Keratinocyte (primary cell): ENCODE measurements around the gene LMBR1. TPM values are rescaled to one million over a fixed set of nuclear protein-coding genes. Genes with fewer than 3 reads are reported as not detected.

Experiments
- DNase-seq: peaks from one replicate; pipeline ENCODE4 v3.0.0-alpha.2; 2011; ENCODE audit warnings: low read depth, missing footprints, low spot score
- FAIRE-seq: peaks from 2 replicates; lab custom pipeline; 2011; peaks lifted over from hg19 to GRCh38; lab: Jason Lieb, UNC
- H2AFZ ChIP-seq: 2 replicates; pipeline ENCODE4 v1.6.0; 2012; ENCODE audit warnings: low read length, control low read depth, inconsistent platforms; ENCODE audit not compliant: control insufficient read depth
- H3K27ac ChIP-seq: 2 replicates; pipeline ENCODE4 v1.5.1; 2011; ENCODE audit warnings: low read length; ENCODE audit not compliant: control insufficient read depth, insufficient read depth
- H3K27me3 ChIP-seq: 3 replicates; pipeline ENCODE4 v1.6.0; 2011; ENCODE audit warnings: low read length; ENCODE audit not compliant: control insufficient read depth, insufficient read depth; ENCODE audit errors: extremely low read depth
- H3K36me3 ChIP-seq, 2 experiments: 2 replicates in 1 of 2; 3 replicates in 1 of 2; pipeline ENCODE4 v1.5.1; 2011; ENCODE audit warnings: low read length in 2 of 2, mild to moderate bottlenecking in 1 of 2; ENCODE audit not compliant: control insufficient read depth in 2 of 2, insufficient read depth in 2 of 2; ENCODE audit errors: extremely low read depth in 1 of 2
- H3K4me1 ChIP-seq: 3 replicates; pipeline ENCODE4 v1.5.1; 2011; ENCODE audit warnings: low read length; ENCODE audit not compliant: control insufficient read depth, insufficient read depth; ENCODE audit errors: extremely low read depth
- H3K4me2 ChIP-seq: 3 replicates; pipeline ENCODE4 v1.6.0; 2011; ENCODE audit warnings: low read depth, low read length; ENCODE audit not compliant: control insufficient read depth, insufficient read depth; ENCODE audit errors: extremely low read depth
- H3K4me3 ChIP-seq, 3 experiments: fragments of 200-600 bp in 1 of 3; sonication (generic) in 1 of 3; 2 replicates in 2 of 3; 3 replicates in 1 of 3; pipeline ENCODE4 v1.5.1; 2011 to 2016; ENCODE audit warnings: low read length in 3 of 3, mild to moderate bottlenecking in 3 of 3, control low read depth in 2 of 3, inconsistent platforms in 1 of 3, low read depth in 1 of 3, mixed read lengths in 1 of 3, mixed run types in 1 of 3, moderate library complexity in 1 of 3; ENCODE audit not compliant: control insufficient read depth in 2 of 3, insufficient read depth in 2 of 3; ENCODE audit errors: extremely low read depth in 1 of 3
- H3K79me2 ChIP-seq: 2 replicates; pipeline ENCODE4 v1.6.0; 2012; ENCODE audit warnings: low read length; ENCODE audit not compliant: control insufficient read depth, insufficient read depth
- H3K9ac ChIP-seq: 3 replicates; pipeline ENCODE4 v1.6.0; 2011; ENCODE audit warnings: low read length; ENCODE audit not compliant: control insufficient read depth, insufficient read depth; ENCODE audit errors: extremely low read depth
- H3K9me1 ChIP-seq: 3 replicates; pipeline ENCODE4 v1.6.0; 2011; ENCODE audit warnings: low read length; ENCODE audit not compliant: control insufficient read depth, insufficient read depth; ENCODE audit errors: extremely low read depth
- H3K9me3 ChIP-seq: 2 replicates; pipeline ENCODE4 v1.5.1; 2012; ENCODE audit warnings: low read depth, low read length; ENCODE audit not compliant: control insufficient read depth
- H4K20me1 ChIP-seq: 3 replicates; pipeline ENCODE4 v1.6.0; 2011; ENCODE audit warnings: low read length; ENCODE audit not compliant: control insufficient read depth, insufficient read depth; ENCODE audit errors: extremely low read depth
- EZH2 ChIP-seq: IDR thresholded peaks from one replicate; pipeline ENCODE4 v1.6.1; 2012; ENCODE audit warnings: inconsistent platforms, mild to moderate bottlenecking, low read length, moderate library complexity
- dilution Hi-C: fragments of 300-500 bp; cut with MboI; formaldehyde crosslinking; loops from one replicate; pipeline ENCODE4 v1.7.0; 2020; ENCODE audit warnings: low sequenced_read_pairs; ENCODE audit not compliant: extremely low pct_ligation_motif_present
- polyA plus RNA-seq, 5 experiments: library from polyadenylated mRNA; depleted of rRNA in 3 of 5; stranded (reverse) in 3 of 5; stranded (forward) in 1 of 5; unstranded in 1 of 5; fragments of >200 nt; gene quantifications; 1 replicate in 1 of 5; 2 replicates in 3 of 5; 3 replicates in 1 of 5; pipeline versions ENCODE4 v1.2.1 to v1.2.3, GENCODE V29; 2011 to 2012; ENCODE audit warnings: missing spikeins in 2 of 5, low read depth in 1 of 5, low replicate concordance in 1 of 5
- TF ChIP-seq, protein P1 (sequence below), 3 experiments: IDR thresholded peaks in 1 of 3; conservative IDR thresholded peaks in 1 of 3; optimal IDR thresholded peaks in 1 of 3; 2 replicates in 2 of 3; 3 replicates in 1 of 3; pipeline versions ENCODE3 to v1.5.1; 2011; ENCODE audit warnings: low read length in 3 of 3, mild to moderate bottlenecking in 3 of 3, moderate library complexity in 2 of 3, control low read depth in 1 of 3, inconsistent platforms in 1 of 3; ENCODE audit not compliant: insufficient read depth in 2 of 3; ENCODE audit errors: extremely low read depth in 1 of 3

LMBR1 gene
- polyA plus RNA-seq, 1 donor (not counting 4 experiments of a cell fraction or from before 2014, with no cell fraction given): 30.2 TPM

DNA sequence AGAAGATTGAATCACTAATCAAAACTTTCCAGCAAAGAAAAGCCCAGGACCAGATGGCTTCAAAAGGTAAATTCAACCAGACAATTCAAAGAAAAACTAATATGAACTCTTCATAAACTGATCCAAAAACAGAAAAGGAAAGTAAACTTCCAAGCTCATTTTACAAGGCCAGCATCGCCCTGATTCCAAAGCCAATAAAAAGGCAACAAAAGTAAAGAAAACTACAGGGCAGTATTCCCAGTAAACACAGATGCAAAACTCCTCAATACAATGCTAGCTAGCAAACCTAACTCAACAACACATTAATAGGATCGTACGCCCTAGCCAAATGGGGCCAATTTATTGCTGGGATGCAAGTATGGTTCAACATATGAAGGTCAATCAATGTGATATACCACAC lies 199.4 kb downstream of the LMBR1 start:
- no peaks in the 10 kb centered on the region for H4K20me1 ChIP-seq
- no peak for FAIRE-seq
- no peaks in the 10 kb centered on the region for H3K27me3 ChIP-seq
- H3K9ac ChIP-seq: no peak overlapping the region
- H3K9me1 ChIP-seq: no peaks in the 10 kb centered on the region
- dilution Hi-C loops: loop anchor here (25.0 kb wide), 1 partner anchor 881 kb away; the partner anchor contains the start of gene SHH
- no peaks in the 10 kb centered on the region for H3K4me1 ChIP-seq
- H3K9me3 ChIP-seq: no peaks in the 10 kb centered on the region
- H3K4me2 ChIP-seq: no peak overlapping the region
- no peaks in the 10 kb centered on the region for H3K79me2 ChIP-seq
- no peak overlapping the region for H2AFZ ChIP-seq
- H3K4me3 ChIP-seq: no peak overlapping the region
- no peak for DNase-seq
- TF ChIP-seq, protein P1, sequence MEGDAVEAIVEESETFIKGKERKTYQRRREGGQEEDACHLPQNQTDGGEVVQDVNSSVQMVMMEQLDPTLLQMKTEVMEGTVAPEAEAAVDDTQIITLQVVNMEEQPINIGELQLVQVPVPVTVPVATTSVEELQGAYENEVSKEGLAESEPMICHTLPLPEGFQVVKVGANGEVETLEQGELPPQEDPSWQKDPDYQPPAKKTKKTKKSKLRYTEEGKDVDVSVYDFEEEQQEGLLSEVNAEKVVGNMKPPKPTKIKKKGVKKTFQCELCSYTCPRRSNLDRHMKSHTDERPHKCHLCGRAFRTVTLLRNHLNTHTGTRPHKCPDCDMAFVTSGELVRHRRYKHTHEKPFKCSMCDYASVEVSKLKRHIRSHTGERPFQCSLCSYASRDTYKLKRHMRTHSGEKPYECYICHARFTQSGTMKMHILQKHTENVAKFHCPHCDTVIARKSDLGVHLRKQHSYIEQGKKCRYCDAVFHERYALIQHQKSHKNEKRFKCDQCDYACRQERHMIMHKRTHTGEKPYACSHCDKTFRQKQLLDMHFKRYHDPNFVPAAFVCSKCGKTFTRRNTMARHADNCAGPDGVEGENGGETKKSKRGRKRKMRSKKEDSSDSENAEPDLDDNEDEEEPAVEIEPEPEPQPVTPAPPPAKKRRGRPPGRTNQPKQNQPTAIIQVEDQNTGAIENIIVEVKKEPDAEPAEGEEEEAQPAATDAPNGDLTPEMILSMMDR (optimal IDR thresholded peaks at IDR 0.05 in 1 of 3, IDR thresholded peaks at IDR 0.05 in 1 of 3, conservative IDR thresholded peaks at IDR 0.05 in 1 of 3; ENCODE audit: extremely low read depth in 1 of 3, insufficient read depth in 2 of 3, low read length in 3 of 3): no peak
- no peak for TF ChIP-seq EZH2
- no peaks in the 10 kb centered on the region for H3K36me3 ChIP-seq
- no peak overlapping the region for H3K27ac ChIP-seq

DNA sequence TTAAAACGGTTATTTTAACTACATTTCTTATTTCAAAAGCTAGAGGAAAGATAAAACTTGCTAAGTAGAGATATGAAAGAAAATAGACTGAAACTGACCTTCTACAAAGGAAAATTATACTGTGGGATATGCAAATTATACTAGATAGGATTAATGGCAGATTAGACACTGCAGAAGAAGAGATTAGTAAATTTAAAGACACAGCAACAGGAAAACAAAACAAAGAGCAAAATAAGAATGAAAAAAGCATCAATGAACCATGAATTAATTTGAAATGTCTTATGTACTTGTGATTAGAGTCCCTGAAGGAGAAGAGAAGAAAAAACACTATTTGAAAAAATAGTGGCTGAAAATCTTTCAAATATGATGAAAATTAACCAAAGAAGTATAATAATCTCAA lies 200.1 kb downstream of the LMBR1 start:
- Histone ChIP-seq H3K27me3 (no peaks in the 10 kb centered on the region), H3K79me2 (no peaks in the 10 kb centered on the region), H3K36me3 (no peaks in the 10 kb centered on the region), H3K9me1 (no peaks in the 10 kb centered on the region), H3K4me3 (no peak overlapping the region), H3K27ac (no peak overlapping the region), H3K4me2 (no peak overlapping the region), H3K9ac (no peak overlapping the region), H2AFZ (no peak overlapping the region), H4K20me1 (no peaks in the 10 kb centered on the region), H3K9me3 (no peaks in the 10 kb centered on the region), H3K4me1 (no peaks in the 10 kb centered on the region)
- no peak for DNase-seq
- FAIRE-seq: no peak
- TF ChIP-seq, protein P1 (optimal IDR thresholded peaks at IDR 0.05 in 1 of 3, IDR thresholded peaks at IDR 0.05 in 1 of 3, conservative IDR thresholded peaks at IDR 0.05 in 1 of 3; ENCODE audit: extremely low read depth in 1 of 3, insufficient read depth in 2 of 3, low read length in 3 of 3): no peak
- no peak for TF ChIP-seq EZH2
- dilution Hi-C loops: loop anchor here (25.0 kb wide), 1 partner anchor 881 kb away; the partner anchor contains the start of gene SHH
